HG03060 (cell line): ENCODE measurements around the gene TSPAN14.

Source experiments
- ATAC-seq: cut with Tn5 transposase; IDR thresholded peaks from one replicate; pipeline ENCODE4 v1.9.1; 2021; ENCODE audit warnings: low read depth, moderate number of reproducible peaks; ENCODE audit not compliant: unreplicated experiment

Gene TSPAN14

DNA sequence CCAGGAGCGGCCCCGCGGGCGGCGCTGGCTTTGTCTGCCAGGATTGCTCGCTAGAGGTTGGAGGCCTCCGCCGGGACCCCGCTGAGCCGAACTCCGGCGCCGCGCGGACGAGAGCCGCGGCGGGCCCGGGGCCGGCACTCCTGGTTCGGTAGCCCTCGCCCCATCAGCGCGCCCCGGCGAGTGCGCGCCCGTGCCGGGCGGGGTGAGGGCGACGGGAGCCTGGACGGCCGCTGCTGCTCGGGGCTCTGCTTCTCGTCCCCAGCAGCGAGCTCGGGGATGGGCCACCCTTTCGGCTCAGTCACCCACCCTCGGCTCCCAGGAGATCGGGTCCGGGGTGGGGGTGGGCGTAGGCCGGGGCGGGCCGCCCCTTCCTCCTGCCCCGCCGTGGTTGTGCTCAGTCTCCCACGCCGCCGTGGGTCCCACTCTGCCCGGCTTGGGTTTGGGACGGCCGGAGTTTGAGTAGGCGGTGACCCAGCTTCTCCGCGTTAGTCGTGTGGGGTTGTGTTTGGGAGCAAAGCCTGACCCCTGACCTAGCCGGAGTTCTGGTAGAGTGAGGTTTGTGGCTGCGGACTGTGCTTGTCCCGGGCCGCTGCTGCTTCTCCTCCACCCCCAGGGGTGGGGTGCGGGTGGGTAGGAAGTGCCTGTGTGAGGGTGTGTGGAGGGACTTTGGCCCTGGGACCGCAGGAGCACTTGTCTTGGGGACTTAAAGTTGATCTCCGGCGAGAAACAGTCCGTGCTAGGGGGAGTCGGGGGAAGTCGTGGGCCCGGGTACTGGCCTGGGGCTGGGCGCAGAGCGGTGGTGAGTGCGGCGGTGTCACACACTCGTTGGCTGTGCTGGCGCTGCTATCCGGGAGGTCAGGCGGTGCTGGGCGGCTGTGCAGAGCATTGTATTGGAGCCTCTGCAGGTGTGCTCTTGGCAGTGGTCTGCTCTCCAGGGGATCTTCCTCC lies 677 bp downstream of the TSPAN14 start:
- no peak for ATAC-seq

DNA sequence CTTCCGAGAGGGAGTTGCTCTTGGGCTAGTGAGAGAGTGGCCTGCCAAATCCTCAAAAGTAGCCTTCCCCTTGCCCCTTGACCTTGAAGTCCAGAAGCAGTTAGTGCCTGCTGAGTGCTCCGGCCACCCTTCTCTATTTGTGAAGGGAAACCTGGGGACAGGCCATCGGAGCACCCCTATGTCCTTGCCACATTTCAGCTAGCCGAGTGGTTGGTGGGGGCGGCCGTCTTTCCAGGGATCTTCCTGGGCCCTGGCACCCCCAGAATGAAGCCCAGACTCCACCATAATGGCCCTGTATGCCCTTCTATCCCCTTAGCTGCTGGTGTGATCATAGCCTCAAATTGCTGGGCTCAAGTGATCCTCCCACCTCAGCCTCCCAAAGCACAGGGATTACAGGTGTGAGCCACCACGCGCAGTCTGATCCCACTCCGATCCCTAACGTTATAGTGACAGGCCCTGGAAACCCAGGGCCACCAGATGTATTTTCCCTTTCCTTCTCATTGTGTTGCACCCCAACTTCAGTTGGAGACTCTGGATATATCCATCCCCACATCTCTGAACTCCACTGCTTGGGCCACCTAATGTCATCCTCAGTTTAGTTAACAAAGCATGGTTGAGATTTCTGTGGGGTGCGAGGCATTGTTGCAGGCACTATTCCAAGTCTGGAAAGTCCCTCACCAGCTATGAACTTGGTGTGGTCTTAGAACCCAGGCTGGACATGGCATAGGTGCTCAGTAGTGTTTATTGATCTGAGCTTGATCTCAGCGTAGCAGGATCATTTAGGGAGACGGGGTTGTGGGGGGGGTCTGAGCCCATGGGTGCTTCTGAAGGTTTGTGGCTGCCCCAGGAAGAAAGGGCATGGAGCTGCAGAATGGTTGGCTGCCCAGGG lies 1.6 kb downstream of the TSPAN14 start:
- no peak for ATAC-seq

DNA sequence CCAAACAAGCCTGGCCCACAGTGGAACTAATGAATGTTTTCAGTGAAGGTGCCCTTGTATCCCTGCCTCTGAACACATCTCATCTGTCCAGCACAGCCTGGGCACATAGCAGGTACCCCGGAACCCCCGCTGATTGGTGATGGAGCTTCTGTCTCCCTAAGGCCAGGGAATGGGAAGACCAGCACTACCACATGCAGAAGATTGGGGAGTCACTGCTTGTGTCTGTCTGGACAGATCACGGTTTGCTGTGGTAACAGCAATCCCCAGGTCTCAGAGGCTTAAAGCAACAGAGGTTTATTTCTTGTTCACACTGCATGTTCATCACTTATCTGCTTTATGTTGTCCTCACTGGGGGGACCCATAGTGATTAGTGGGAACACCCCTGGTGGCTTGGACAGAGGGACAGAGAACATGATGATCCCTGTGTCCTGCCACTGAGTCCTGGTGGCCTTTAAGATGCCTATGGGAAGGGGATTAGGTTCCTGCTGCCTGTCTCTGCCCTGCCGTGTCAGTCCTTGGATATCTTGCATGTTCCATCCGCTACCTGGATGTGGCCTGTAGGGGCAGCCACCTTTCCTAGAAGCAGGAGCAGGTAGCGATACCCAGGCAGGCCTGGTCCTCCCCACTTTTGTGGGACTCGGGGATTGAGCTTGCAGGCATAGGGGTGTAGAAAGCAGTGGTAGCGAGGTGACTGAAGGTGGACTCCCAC lies 3.6 kb downstream of the TSPAN14 start:
- ATAC-seq = no peak

DNA sequence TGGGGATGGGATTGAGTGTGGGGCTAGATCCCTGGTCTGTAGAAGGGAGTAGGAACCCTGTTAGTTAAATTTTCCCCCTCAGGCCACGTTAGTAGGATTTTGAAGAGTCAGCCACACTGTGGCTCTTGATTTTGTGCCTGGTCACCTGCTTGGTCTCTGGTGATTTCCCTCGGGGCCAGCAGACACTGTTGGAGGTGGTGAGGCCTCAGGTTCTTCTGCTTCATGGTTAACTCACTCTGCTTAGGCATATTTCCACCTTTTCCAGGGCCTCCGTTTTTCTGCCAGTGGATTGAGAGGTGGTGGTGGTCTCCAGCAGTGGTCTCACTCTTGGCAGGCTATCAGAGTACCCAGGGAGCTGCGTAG lies 4.1 kb downstream of the TSPAN14 start:
- ATAC-seq = no peak

DNA sequence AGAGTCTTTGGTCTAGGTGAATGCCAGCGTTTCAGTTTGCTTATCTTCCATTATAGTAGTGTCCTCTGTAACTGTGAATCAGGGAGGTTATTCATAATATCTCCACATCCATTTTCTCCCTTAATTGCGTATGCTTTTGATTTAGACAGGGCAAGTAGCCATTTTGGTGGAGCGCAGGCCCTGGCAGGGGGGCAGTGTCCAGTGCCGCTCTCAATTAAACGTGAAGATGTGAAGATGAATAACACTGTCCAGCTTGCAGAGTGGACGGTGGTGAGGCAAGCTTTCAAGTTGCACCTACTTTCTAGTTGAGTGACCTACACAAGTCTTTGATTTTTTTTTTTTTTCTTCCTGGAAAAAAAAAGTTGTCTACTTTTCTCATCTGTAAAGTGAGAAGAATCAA lies 4.5 kb downstream of the TSPAN14 start:
- no peak for ATAC-seq

DNA sequence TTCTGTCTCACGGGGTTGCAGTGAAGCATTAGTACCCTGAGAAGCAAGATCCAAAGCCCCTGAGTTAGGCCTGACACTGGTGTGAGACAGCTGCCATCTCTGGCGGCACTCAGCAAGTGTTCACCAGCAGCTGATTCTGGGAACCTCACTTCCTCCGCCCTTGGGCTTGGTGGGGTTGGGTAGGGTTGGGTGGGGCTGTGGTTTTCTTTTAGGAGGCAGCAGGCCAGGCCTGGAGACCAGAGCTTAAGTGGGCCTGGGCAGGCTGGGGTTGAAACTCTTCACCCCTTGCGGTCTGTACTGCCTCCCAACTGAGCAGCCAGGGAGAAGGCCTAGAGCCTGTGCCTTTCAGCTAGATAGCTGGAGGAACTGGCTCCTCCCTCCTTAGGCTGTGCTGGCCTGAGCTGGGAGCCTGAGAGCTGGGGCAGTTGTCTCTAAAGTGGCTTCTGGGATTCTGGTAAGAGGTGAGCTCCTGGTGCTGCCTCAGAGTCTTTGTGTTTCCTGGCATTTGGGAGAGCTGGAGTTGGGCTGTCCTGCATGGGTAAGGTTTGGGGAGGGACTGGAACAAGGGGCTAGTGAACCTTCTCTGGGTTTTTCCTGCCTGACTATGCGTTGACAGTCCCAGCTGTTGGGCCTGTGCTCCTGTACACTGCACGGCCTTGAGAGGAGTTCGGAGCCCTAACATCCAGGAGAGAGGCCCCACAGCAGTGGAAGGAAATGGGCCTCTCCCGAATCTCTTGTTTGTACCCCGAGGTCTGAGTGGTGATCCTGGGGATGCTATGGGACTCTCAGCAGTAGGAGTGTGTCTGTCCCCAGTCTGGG lies 5.1 kb downstream of the TSPAN14 start:
- peak; percentile 38 for ATAC-seq

DNA sequence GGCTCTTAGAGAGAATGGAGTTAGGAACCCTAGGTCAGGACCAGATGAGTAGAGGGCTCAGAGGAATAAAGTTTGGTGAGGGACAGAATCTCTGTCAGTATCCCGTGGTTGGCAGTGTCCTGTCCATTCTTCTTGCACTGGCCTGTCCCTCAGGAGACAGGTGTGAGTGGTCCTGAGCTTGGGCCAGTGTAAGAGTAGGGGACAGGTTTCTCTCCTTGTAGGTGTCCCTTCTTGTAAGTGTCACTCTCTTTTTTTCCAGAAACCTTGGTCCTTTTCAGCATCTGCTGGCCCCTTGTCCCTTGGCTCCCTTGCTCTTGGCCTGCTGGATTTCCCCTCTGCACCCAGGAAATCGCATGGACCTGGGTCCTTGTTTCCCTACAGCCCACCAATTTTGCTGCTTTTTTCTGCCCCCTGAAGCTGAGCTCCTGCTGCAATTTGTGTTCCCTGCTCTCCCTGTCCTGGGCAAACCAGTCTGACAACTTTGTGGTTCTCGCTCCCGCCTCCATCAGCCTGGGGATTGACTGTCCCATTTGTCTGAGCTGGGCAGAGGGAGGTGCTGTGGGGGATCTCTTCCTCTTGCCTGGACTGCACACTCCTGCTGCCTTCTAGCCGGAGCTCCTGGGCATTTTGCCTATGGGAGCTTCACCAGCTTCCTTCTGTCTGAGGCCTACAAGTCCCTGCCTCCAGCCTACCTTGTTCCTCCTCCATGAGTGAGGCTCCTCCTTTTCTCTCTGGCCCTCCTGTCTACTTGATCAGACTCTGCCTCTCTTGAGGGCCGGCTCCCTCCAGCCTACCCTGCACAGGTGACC lies 6.5 kb downstream of the TSPAN14 start:
- ATAC-seq = no peak

DNA sequence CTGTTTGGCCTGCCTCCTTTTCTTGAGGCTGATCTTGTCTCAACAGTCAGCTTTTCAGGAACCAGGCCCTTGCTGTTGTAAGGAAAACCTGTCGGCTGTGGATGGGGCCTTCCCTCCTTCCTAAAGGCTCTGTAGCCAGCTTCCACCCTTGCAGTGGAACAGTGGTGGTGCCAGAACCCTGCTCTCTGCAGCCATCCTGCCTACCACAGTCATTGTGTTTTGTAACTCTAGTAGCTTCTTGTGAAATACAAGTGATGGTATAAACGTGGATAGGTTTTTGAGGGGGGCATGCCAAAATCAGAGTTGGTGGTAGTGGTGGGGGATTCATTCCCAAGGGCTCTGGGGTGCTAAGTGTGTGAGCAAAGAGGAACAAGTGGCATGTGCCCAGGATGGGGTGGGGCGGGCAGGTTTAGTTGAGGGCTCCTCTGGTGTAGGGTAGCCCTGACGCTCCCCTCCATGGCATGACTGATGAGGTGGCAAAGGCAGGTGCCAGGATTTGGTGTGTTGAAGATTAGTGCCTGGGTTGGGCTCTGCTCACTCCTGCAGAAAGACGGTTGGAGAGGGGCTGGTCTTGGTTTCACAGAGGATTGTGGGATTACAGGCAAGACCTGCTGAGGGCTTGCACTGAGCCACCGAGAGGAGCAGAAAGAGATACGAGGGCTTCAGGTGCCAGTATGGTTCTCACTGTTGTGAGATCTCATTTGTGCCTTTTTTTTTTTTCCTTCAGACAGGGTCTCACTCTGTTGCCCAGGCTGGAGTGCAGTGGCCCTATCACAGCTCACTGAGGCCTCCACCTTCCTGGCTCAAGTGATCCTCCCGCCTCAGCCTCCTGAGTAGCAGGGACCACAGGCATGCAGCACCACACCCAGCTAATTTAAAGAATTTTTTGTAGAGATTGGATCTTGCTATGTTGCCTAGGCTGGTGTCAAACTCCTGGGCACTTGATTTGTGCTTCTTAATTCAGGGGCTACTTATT lies 7.4 kb downstream of the TSPAN14 start:
- no peak for ATAC-seq

DNA sequence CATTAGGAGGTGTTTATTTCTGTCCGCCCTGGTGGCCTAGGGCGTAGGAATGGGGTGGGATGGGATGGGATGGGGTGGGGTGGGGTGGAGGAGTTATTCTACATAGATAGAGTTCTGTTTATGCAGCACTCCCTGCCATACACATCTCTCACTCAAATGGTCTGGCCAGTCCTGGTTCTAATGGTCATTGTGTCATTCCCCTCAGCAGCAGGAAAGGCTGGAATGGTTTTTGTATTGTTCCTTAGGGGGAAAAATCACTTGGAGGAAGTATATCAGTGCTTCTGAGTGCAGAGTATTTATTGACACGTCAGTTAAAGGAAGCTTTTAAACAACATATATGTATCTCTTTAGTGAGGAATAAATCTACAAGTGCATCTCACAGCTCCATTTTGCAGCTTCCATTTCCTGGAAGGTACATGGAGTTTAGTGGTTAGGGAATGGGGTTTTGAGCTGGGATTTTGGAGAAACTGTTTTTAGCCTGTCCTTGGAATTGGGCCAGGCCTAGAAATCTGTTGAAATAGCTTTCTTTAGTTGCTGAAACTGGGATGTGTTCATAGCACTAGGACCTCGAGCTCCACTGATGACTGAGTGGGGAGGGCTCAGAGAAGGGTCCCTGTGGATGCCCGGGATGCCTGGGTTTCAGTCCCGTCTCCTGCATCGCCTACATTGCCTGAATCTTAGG lies 8.3 kb downstream of the TSPAN14 start:
- no peak for ATAC-seq

DNA sequence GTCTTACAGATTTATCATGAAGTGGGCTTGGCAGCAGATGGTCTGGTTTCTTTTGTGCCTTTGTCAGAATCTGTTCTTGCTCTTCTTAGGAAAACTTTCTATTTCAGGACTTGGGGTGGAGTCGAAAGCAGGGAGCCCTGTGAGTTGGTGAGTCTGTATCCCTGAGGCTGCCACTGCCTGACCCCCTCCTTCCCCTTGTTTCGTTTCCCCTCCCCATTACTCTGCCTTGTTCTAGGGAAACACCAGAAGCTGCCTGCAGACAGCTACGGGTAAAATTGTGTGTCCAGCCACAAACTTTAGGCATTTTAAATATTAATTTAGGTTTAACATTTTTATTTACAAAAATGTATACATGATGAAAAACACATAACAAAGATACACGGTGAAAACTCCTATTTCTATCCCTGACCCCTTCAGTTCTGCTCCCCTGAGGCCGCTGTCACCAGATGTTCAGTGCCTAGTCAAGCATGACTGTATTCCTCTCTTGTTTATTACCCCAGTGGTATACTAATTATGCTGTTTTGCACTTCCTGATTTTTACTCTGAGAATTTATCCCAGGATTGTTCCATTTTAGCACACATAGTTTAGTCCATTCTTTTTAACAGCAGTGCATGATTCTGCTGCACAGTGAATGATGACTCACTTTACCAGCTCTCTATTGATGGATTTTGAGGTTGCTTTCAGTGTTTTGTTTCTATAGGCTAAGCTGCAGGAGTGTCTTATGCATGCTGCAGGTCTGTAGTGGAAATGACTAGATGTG lies 9.1 kb downstream of the TSPAN14 start:
- ATAC-seq = no peak

DNA sequence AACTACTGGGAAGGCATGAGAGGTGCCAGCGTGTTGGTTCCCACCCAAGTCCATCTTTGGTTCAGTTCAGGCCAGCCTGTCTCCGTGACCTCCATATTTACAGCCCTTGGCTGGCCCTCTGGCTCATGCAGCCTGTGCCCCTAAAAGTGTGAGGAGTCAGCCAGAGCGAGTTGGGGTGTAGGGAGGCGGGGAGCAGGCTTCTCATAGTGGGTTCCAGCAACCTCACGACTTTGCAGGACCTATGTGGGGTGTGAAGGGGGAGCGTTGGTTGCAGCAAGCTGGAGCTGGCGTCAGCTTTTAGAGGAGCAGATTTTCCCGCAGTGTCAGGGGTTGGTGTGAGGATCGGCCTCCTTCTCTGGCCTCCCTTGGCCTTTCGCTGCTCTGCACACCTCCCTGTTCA lies 9.8 kb downstream of the TSPAN14 start:
- ATAC-seq = no peak

DNA sequence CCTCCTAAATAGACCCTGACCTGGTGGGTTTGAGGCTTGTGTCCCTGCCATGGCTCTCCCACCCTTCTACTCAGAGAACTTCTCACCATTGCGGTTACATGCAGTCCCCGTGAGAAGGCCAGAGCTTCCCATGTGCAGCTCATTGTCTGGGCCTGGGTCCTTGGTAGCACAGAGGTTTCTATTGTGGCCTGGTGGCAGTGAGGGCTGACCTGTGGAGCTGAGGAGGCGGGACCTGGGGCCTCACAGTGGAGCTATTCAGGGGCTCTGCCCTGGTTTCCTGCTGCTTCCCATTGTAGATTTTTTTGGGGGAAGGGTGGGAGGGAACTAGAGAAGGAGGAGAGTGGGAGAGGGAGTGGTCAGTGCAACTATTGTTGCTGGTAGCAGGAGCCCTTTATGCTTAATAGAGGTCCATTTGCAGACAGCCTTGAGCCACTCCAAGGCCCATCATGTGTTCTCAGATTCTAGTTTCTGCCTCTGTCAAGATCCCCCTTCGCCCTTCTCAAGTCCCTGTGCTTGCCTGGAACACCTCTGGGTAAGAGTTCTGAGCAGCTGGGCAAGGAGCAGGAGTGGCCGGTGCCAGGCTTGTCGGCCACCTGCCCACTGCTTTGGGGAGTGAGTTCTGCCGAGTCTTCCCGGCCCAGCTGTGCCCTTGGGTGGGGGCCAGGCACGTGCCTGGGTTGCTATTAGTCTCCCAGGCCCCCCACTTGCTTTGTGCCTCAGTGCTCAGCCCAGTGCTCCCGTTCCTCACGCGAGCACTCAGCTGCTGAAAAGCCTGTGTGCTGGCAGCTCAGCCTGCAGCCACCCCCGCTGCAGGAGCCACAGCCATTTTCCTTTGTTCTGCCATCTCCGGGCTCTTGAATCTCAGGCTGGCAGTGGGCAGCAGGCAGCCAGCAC lies 10.7 kb downstream of the TSPAN14 start:
- no peak for ATAC-seq

DNA sequence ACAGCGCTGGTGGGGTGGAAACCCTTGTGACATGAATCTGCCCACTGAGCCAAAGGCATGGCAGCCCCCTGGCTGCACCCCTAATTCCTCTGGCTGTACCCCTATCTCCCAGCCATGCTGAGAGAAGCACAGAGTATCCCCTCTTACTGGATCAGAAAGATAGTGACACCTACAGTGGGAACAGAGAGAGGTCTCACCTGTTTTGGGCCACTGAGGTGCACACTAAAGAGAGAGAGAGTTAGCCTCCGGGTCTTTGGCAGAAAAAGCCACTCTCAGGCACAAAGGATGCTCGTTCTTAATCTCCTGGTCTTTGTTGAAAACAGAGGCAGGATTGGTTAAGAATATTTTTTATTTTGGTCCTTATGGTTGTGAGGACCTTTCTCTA lies 11.3 kb downstream of the TSPAN14 start:
- no peak for ATAC-seq

DNA sequence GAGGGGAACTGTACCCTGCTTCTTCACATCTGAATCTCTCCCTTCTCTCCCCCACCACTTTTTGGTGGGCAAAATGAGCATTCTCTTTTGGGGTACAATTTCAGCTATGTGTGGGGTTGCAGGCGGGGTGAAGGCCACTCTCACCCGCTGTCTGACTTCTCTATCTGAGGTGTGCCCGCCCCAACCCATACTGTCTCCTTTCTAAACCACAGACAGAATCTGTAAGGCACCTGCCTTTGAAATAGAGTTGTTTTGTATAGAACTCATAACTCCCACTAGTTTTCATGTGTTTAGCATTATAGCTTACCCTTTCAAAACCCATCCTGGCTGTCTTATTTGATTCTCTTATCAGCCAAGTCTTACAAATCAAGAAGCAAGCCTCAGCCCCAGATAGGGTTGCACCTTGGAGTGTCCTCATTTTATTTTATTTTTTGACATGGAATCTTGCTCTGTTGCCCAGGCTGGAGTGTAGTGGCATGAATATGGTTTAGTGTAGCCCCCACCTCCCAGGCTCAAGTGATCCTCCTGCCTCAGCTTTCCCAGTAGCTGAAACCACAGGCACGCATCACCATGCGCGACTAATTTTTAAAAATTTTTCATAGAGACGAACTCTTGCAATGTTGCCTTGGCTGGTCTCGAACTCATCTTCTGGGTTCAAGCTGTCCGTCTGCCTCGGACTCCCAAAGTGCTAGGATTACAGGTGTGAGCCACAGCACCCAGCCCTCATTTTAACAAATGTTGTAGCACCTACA lies 11.9 kb downstream of the TSPAN14 start:
- no peak for ATAC-seq

DNA sequence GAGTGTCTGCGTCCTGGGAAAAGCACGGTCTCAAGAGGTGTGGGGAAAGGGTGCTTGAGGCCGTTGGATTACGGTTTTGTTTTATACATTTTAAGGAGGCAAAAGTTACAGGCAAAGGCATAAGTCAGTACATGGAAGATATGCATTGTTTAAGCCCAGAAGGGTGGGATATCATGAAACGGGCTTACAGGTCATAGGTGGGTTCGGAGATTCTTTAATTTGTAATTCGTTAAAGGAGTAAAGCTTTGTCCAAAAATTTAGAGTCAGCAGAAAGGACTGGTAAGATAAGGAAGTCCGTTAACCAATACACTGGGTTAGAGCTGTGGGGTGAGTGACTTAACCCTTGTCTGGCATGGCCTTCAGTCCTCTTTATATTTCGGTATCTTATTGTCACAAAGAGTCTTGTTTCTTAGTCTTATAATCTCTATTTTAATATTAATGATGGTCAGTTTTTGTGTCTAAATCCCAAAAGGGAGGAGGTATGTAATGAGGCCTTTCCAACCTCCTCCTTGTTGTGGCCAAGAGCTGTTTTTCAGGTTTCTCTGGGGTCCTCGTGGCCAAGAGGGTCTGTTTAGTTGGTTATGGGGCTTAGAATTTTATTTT lies 12.7 kb downstream of the TSPAN14 start:
- no peak for ATAC-seq
